Measurements from ENCODE around the gene MYH14.

GRCh38 chr19:50349277-50350057, 146.0 kb downstream of the MYH14 start:
- TF ChIP-seq POLR2A (IDR thresholded peaks at IDR 0.05) = no peak
- no peak for TF ChIP-seq CTCF (IDR thresholded peaks at IDR 0.05)
